ENCODE data around the gene RPL13A. TPM values are rescaled to one million over a fixed set of nuclear protein-coding genes. Genes with fewer than 3 reads are reported as not detected.

Gene RPL13A
- total and polyA plus RNA-seq, 2 of the 13 experiments (the other 11 are each of a cell fraction or from before 2014, with no cell fraction given) = 2,601 to 3,407 TPM

GRCh38 chr19:49442771-49443365, 44.5 kb upstream of the RPL13A start (continued):
- TF ChIP-seq TRAFD1 (CRISPR knock-in tag; IDR thresholded peaks at IDR 0.05; ENCODE audit: borderline replicate concordance) (no peak), ZBTB37 (CRISPR knock-in tag; IDR thresholded peaks at IDR 0.05) (no peak), ZNF235 (CRISPR knock-in tag; IDR thresholded peaks at IDR 0.05; ENCODE audit: borderline replicate concordance) (no peak), ARHGAP35 (CRISPR knock-in tag; IDR thresholded peaks at IDR 0.05; ENCODE audit: borderline replicate concordance) (peak; percentile 19; the same call in 1 of the 2 replicates), FOXO4 (CRISPR knock-in tag; conservative IDR thresholded peaks at IDR 0.05) (no peak), TBL1XR1 (IDR thresholded peaks at IDR 0.05; ENCODE audit: borderline replicate concordance, low read length, partially characterized antibody) (no peak), HMGXB4 (CRISPR knock-in tag; IDR thresholded peaks at IDR 0.05; ENCODE audit: borderline replicate concordance in 1 of 2, low read depth in 1 of 2) (no peak), KMT2A (CRISPR knock-in tag; IDR thresholded peaks at IDR 0.05) (no peak), ZHX2 (IDR thresholded peaks at IDR 0.05; ENCODE audit: low read depth) (no peak), ZHX2 (CRISPR knock-in tag; IDR thresholded peaks at IDR 0.05; ENCODE audit: borderline replicate concordance) (no peak), RNF2 (conservative IDR thresholded peaks at IDR 0.05; ENCODE audit: low read depth) (no peak)

All from HepG2 (cell line).